GM15510 (cell line): ENCODE results near the gene MACF1.

Experiments
- POLR2A ChIP-seq: IDR thresholded peaks from 3 replicates; pipeline ENCODE4 v1.6.1; 2011; ENCODE audit warnings: borderline replicate concordance; ENCODE audit not compliant: insufficient read length; ENCODE audit errors: extremely low read depth

Gene MACF1

DNA sequence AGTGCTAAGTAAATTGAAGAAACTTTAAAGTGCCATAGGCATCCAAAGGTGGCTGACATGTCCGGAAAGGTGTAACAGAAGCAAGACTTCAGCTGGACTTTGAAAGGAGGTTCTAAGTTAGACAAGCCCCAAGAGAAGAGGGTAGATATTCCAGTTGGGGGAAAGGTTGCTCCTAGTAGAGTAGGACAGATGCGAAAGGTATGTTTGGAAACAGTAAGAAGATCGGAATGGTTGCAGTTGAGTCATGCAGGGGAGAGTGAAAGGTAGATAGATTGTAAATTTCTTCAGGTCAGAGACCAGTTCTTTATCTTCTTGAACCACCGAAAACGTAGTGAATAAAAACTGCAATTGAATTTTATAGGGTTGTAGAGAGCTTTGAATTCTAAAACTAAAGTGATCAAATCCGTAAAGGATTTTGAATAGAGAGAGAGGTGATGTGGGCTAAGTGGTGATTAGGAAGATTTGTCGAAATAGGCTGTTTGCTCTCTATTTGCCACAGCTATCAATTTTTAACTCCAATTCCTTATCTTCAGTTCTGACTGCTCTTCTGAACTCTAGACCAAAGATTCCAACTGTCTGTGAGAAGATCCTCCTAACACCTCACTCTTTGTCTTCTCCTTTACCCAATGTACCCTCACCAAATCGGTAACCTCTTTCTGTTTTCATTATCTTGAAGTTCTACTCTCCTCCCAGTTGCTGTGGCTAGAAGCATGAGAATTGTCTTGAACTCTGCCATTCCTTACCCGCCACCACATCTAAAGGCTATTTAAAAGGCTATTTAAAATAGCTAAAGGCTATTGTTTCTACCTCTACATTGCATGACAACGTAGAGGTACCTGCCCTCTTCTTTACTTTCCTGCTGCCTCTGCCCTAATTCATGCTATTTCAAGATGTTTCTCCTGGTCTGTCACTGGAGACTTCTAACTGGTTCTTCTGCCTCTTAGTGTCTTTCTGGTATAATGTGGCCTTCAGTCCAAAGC, 16.7 kb downstream of the MACF1 start:
- TF ChIP-seq POLR2A = no peak

GRCh38 chr1:39224295-39224829, 19.9 kb downstream of the MACF1 start:
- TF ChIP-seq POLR2A = no peak

DNA sequence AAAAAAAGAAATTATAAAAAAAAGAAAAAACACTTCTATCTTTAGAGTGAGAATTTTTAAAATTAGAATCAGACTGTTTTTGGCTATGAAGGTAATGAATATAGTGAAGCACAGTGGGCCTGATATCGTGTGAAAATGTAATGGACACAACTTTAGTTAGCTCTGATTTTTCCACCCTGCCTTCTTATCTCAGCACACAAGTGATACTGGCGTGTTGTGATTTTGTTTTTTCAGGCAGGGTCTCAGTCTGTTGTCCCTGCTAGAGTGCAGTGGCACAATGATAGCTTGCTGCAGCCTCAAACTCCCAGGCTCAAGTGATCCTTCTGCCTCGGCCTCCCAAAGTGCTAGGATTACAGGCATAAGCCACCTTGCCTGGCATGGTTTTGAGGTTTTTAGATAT, 22.3 kb downstream of the MACF1 start:
- TF ChIP-seq POLR2A = no peak

DNA sequence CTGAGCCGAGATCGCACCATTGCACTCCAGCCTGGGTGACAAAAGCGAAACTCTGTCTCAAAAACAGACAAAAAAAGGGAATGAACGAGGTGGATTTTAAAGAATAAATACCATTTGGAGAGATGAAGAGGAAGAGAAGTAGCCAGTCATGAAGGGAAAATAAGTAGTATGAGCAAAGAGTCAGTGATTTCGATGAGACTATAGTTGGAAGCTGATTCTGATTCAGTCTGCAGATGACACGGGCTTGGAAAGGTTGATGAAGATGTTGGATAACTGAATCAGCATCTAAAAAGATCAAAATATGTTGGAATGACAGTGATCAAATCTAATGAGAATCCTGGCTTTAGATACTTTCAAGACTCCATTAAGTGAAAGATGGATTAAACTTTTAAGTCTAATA, 23.8 kb downstream of the MACF1 start:
- TF ChIP-seq POLR2A = no peak

- TF ChIP-seq POLR2A = no peak
These were observed 25.0 kb downstream of the MACF1 start for GRCh38 chr1:39229504-39229903.

- no peak for TF ChIP-seq POLR2A
These were observed 26.0 kb downstream of the MACF1 start for GRCh38 chr1:39230261-39231190.

GRCh38 chr1:39236971-39237370, 32.5 kb downstream of the MACF1 start:
- no peak for TF ChIP-seq POLR2A

- no peak for TF ChIP-seq POLR2A
These were observed 34.0 kb downstream of the MACF1 start for GRCh38 chr1:39238476-39238875.

DNA sequence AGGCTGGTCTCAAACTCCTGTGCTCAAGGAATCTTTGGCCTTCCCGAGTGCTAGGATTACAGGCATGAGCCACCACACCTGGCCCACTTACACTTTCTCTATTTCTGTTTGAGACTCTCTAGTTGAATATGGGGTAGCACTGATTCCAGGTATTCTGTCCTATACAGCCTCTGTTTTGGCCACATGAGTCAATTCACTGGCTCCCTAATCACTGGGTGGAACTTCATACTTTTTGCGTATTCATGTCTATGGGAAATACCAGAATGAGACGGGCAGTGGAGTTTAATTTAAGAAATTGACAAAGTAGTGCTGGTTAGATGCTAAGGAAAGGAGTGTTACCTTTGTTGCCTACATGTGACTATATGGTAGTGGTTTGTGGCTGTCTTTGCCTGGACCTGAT, 35.5 kb downstream of the MACF1 start:
- TF ChIP-seq POLR2A = no peak

DNA sequence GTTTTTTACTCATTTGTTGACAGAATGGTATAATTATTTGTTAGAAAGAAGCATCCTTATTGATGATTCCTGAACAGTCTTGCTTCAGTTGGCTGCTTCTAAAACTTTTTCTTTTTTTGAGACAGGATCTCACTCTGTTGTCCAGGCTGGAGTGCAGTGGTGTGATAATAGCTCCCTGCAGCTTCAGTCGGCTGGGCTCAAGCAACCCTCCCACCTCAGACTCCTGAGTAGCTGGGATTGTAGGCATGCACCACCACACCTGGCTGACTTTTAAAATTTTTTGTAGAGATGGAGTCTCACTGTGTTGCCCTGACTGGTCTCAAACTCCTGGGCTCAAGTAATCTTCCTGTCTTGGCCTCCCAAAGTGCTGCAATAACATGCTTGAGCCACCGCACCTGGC, 38.8 kb downstream of the MACF1 start:
- no peak for TF ChIP-seq POLR2A

- no peak for TF ChIP-seq POLR2A
These were observed 46.2 kb downstream of the MACF1 start for GRCh38 chr1:39250460-39251240.

DNA sequence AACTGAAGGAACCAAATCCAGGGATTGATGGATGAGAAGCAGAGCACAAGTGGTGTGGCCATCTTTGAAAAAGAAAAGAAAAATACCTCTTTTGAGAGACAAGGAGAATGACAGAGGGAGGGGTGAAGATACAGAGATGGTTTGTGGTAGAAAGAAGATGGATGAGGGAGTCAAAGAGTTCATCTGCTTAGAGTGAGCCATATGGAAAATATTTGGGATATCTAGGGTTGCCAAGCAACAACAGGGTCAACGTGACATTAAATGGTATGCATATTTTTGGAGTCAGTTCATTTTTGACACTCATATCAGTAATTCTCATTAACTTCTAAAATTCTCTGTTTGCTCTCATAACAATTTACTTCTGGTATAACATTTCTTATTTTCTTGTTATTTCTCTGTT, 50.7 kb downstream of the MACF1 start:
- TF ChIP-seq POLR2A = no peak

DNA sequence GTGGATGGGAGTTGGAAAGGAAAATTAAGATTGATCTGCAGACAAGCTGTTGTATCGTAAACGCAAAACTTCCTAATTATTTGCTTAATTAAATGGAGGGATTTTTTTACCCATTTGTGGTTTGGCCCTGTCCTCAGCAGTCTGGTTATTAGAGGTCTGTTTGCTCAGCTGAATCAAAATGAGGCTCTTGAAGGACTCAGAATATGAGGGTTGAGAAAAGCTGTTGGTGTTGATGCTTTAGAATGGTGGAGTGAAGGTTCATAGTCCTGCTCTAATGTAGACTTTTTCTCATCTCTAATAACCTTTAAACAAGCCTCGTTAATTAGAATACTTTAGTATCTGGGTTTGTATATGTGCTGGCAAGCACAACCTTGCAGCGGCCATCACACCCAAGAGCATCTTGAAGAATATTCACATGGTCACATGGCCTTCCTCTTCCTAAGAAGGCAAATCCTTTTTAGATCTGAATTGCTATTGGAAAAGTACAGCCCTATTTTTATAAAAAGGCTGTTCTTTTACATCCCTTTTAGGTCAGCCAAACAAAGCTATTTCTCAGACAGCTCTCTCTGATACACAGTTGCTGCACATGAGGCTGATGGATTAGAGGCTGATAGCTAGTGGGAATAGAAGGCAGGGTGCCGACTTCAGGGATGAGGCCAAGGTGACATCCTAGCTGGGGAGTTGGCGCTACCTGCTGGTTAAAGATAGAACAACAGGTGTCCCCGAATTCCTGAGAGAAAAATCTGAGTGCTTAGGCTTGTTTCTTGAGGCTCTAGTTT, 53.8 kb downstream of the MACF1 start:
- no peak for TF ChIP-seq POLR2A

DNA sequence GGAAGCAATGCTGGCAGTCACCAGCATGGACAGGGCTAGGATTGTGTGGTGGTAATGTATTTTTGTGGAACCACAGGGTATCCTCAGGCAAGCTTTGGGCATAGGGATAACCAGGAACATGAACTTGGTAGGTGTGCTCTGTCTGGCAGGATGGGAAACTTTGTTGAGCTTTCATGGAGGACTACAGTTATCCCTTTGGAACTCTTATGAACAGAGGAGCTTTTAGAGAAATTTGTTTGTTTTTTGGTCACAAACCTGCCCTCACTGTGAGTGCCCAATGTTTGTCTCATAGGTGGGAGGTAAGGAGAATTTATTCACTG, 54.4 kb downstream of the MACF1 start:
- no peak for TF ChIP-seq POLR2A
